Iris pigment epithelial cell (primary cell): ENCODE measurements around the gene PRDX2.

Source experiments
- DNase-seq: peaks from one replicate; pipeline ENCODE4 v3.0.0-alpha.2; 2011; ENCODE audit warnings: low read depth

The PRDX2 gene

DNA sequence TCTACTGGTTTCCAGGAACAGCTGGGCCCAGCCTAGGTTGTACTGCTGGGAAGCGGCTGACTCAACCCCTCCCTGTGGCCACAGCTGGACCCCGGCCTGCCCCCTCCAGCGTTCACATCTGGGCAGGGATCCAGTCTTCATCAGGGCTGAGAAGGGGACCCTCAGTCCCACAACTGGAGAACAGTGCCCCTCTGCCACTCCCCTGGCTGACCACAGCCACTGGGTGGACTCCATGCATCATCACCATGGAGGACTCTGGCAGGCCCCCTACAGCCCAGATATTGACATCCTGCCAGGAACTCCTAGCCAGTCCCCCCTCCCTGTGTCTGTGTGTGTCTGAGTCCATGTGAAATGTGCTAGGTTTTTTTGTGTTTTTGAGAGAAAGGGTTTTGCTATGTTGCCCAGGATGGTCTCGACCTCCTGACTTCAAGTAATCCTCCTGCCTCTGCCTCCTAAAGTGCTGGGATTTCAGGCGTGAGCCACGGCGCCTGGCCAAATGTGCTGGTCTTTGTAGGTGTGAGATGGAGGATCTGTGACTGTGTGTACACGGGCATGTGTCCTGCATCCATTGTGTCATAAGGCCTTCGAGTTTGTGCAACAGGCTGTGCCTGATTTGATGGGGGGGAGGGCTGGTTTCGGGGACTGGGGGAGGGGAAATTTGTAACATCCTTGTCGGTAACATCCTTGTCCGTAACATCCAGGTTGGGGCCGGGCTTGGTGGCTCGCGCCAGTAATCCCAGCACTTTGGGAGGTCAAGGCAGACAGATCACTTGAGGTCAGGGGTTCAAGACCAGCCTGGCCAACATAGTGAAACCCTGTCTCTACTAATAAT is 22.2 kb downstream of the PRDX2 start:
- peak; percentile 65 for DNase-seq

DNA sequence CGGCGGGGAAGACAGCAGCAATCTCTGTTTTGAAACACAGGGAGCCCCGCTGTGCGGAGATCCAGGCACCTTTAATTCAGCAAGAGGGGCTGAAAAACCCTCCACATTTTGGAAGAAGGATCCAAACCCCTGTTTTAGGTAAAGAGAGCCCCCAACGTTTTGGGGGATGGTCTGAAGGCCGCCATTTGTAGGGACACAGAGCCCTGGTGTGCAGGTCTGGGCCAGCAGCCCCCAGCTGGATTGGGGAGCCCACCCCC is 22.8 kb downstream of the PRDX2 start:
- no peak for DNase-seq

DNA sequence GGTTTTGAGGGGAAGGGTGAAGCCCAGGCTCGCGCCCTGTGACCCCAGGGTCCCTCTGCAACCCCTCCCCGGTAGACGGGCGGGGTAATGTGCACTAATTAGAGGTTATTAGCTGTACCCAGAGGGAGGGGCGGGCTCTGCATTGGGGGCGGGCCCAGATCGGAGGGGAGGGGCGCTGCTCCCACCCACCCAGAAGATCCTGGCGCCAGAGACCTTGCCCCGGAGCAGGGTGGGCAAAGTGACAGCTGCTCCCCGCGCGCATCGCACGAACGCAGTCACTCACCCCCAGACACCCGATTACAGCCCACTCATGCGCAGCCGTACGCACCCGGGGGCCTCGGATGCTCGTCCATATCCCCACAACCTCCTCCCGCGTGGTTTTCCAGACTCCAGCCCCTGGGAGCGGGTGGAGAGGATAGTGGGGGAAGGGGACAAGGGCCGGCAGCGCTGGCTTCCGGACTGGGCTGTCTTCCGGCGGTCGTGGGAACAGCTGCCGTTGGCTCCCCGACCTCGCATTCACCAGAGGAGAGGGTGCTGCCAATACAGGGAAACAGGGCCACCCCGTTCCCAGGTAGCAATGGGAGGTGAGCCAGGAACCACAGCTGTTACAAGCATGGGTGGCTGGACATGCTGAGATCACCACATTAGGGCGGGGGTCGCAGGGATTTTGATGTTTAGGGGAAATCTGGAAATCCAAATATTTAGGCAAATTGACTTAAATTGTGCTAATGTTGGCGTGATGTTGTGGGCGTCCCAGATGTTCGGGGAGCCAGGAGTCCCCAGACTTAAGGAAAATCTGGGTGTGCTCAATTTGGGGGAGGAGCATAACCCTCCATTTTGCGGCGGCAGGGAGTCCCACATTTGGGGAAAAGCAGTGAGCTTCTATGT is 23.3 kb downstream of the PRDX2 start:
- DNase-seq = peak; percentile 77

DNA sequence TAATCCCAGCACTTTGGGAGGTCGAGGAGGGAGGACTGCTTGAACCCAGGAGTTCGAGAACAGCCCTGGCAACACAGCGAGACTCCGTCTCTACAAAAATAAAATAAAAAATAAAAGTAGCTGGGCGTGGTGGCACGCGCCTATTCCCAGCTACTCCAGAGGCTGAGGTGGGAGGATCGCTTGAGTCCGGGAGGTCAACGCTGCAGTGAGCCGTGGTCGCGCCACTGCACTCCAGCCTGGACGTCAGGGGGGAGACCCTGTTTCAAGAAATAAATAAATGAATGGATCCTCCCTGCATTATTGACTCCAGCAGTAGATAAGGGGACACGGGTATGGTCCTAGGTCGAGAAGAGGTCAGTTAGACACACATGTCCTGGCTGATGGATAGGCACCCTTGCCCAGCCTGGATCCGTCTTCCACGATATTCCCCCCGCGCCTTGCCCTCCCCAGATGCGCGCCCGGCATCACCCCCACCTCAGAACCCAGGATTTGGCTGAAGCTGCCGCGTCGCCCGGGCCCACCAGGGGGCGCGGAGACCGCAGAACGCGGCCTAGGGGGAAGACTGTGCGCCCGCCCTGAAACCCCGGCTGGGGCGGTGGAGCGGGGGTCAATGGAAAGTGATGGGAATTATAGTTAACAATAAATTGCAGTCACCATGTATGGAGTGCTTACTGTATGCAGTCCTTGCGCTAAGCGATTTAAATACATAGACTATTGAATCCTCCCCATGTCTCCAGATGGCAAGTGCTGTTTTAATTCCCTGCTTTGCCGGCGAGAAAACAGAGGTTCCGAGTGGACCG is 24.2 kb downstream of the PRDX2 start:
- DNase-seq = peak; percentile 76

DNA sequence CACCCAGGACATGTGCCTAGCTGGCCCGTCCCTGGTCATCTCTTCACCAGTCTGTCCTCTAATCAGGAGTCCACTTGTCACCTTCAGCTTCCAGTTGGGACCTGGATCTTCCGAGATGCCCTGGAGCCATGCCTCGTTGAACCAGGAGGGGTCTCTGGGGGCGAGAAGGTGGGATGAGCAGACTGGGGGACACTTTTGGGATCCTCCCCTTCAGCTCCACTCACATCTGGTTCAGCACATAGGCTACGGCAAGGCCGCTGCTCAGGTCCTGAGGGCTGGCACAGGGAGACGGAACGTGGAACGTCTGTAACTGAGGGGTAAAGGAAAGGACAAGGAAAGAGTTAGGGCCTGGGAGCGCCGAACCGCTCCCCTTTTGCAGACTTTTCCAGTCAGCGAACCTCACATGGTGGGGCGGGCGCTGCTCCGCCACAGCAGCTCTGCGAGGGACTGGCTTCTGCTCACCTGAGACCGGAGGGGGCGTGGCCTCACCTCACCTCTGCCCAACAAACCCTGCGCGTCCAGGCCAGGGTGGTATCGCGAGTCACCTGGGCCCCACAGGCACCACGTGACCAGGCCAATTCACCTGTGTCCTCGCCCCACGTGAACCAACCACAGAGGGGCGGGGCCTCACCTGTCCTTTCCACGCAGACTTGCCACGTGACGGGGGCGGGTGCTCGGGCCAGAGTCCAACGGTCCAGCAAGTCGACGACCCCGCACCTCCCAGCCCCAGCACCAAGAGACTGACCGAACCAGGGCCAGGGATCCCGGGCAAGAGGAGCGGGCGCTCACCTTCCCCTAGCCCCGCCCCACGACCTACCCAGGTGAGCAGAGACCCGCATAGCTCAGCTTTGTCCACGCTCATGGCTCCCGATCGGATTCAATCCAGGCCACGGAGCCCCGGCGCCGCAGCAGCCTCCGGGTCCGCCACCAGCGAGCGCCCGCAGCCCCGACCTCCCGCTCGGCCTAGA is 26.7 kb downstream of the PRDX2 start, which contains the start of gene HOOK2:
Gene HOOK2 (minus strand): TSS at position 965 of the 968 bp plus-strand sequence. CDS start 103 bp downstream, at position 862.
- DNase-seq = no peak

DNA sequence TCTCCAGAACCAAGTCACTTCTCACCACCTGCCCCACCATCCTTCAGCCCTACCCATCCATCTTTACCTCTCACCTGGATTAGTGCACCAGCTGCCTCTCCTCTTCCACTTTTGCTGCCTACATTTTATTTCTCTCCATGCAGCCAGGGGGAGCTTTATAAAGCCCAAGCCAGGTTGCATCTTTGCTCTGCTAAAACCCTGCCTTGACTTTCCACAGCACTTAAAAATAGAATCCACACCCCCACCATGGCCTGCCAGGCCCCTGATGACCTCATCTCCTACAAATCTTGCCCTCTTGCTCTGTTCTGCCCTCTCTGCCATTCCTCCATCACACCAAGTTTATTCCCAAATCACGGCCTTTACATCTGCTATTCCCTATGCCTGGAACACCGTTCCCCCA is 28.0 kb downstream of the PRDX2 start:
- DNase-seq = no peak

DNA sequence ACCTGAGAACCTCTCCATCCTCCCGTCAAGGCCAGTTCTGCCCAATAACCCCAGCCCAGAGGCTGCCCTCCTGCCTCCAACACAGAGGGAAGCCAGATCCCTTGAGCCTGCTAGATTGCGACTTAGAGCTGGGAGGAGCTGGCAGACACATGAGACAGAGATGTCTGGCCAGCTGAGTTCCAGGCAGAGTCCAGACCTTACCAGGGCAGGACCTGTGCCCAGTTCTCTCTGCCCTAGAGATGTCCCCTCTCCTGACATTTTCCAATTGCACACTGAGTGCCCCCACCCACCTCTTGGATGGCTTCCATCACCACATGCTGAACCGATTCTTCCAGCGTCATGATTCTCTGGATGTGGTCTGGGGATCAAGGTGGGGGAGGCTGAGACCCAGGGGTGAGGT is 29.3 kb downstream of the PRDX2 start:
- no peak for DNase-seq

DNA sequence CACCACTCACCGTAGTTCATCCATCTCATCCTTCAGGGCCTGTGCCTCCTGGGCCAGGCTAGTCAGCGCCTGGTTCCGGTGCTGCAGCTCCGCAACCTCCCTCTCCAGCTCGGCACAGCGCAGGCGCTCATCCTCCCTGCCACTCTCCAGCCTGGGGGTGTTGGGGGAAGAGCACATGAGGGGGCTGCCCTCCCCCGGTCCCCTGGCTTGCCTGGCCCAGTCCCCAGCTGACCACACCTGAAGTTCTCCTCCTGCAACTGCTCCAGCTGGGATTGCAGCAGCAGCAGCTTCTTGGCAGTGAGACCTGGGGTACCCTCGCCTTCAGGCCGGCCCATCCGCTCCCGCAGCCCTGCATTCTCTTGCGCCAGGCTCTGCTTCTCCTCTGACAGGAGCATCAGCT is 30.7 kb downstream of the PRDX2 start:
- no peak for DNase-seq

DNA sequence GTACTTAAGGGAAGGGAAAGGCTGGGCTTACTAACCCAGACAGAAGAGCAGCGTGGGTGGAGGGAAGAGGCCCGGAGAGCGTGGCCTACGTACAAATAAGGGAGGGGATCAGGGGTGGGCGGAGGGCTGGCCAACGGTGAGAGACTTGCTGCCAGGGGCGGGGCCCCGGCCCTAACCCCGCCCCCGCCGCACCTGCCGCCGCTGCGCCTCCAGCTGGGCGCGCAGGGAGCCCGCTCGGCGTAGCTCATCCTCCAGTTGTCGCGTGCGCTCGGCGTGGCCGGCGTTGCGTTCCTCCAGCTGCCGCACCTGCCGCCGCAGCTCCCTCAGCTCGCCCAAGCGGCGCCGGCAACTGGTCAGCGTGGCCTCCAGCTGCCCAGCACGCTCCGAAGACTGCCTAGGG is 31.9 kb downstream of the PRDX2 start:
- DNase-seq = no peak

DNA sequence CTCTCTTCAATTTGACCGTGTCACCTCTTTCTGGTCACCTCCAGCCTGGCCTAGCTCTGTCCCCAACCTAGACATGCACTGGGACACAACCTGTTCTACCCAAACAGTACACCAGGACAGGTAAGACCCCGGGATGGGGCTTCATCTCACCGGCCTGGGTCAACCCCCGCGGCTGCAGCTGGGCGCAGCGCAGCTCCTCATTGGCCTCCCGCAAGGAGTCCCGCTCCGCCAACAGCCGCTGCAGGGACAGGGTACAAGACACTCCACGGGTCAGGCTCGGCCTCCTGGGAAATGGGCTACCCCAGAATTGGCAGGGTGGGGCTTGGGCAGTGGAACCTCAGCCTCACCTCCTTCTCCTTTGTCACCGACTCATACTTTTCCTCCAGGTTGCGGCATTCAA is 33.9 kb downstream of the PRDX2 start:
- DNase-seq = no peak

DNA sequence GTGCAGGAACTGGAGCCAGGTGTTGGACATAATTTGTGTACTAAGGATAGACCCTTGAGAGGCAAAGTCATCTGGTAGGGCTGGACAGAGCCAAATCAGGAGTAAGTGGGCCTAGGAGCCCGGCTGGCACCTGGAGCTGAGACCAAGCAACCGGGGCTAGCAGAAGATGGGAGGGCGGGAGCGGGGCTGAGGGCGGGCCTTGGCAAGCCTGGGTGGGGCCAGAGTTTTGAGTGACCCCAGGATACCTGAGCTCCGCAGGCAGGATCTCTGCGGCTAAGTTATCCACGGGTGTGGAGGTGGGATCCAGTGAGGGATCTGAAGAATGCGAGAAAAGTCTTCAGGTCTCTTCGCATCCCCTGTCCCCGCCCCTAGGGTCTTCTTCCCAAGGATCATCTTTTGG is 34.5 kb downstream of the PRDX2 start:
- no peak for DNase-seq

DNA sequence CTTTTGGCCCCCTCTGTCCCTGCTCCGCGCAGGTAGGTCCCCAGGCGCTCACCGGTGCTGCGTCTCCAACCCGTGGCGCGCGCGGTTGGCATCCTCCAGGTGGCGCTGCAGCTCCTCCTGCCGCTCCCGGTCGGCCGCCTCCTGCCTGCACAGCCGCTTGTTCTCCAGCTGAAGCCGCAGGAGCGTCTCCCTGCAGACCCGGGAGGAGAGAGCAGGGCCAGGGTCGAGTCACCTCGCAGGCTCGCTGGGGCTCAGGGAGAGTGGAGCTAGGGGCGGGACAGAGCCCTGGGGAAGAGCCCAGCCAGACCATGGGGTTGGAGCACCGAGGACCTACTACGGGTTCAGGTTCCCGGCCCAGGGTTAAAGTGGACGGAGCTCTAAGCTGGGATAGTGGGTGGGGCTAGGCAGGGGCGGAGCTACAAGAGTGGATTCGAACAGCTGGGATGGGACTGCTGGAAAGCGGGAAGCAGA is 35.5 kb downstream of the PRDX2 start:
- DNase-seq = peak; percentile 83

DNA sequence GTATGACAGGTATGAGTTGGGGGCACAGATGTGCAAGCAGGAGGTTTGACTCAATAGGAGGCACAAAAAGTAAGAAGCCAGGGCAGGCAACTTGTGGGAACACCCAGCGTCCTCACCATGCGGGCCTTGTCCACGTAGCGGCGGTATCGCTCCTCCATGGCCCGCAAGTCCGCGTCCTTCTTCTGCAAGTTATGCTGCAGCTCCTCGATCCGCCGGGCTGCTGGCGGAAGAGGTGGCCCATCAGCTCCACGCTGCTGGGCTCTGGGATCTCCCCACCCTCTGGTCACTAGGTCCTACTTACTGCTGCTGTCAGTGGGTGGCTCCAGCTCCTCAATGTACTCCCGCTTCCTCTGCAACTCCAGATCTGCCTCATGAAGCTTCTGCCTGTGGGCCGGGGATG is 36.9 kb downstream of the PRDX2 start:
- DNase-seq = no peak

DNA sequence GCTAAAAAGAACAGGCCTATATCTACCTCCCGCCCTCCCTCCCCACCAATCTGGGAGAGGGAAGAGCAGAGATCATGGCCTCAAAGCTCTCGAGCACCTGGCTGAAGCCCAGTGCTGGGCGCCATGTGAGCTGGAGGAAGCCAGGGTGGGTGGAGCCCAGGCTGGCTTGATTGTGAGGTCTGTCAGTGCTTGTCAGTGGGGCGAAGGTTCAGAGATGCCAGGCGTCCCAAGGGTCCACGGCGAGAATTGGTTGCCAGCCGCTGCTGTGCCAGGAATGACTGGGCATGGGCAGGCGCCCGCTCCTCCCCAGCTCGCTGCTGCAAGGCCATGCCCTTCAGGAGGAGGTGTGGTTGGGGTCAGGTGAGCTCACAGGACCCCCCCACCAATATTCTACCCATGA is 38.5 kb downstream of the PRDX2 start:
- DNase-seq = no peak

DNA sequence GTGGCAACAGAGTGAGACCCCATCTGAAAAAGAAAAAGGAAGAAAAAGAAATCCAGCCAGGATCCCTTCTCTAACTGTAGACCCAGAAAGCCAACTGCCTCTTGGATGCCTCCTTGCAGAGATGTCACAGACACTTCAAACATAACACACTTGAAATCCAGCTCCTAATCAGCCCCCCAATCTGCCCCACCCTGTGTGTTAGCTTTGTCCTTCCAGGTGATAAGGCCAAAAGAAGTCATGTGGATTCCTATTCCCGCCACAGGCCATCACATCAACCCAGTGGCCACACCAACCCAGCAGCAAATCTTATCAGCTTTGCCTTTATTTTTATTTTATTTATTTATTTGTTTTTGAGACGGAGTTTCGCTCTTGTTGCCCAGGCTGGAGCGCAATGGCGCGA is 41.9 kb downstream of the PRDX2 start:
- no peak for DNase-seq

DNA sequence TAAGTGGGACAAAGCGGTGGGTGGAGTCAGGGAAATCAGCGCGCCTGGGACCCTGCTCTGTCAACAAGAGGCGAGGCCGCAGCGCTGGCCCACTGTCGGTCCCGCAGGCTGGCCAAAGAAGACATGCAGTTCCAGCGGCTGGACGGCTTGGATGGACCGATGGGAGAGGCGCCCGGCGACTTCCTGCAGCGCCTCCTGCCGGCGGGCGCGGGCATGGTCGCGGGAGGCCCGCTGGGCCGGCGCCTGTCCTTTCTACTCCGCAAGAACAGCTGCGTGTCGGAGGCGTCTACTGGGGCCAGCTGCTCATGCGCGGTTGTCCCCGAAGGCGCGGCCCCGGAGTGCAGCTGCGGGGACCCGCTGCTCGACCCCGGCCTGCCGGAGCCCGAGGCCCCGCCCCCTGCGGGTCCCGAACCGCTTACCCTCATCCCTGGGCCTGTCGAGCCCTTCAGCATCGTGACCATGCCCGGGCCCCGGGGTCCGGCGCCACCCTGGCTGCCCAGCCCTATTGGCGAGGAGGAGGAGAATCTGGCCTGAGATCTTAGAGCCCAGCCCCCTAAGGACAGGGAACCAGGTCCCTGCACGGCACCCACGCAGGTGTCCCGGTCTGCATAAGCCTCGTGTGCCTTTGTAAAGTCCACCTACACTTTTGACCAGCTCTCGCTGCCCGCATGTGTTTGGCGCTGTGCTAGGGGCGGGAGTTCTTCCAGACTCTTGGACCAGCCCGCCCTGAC is 43.9 kb downstream of the PRDX2 start:
- DNase-seq = peak; percentile 77

DNA sequence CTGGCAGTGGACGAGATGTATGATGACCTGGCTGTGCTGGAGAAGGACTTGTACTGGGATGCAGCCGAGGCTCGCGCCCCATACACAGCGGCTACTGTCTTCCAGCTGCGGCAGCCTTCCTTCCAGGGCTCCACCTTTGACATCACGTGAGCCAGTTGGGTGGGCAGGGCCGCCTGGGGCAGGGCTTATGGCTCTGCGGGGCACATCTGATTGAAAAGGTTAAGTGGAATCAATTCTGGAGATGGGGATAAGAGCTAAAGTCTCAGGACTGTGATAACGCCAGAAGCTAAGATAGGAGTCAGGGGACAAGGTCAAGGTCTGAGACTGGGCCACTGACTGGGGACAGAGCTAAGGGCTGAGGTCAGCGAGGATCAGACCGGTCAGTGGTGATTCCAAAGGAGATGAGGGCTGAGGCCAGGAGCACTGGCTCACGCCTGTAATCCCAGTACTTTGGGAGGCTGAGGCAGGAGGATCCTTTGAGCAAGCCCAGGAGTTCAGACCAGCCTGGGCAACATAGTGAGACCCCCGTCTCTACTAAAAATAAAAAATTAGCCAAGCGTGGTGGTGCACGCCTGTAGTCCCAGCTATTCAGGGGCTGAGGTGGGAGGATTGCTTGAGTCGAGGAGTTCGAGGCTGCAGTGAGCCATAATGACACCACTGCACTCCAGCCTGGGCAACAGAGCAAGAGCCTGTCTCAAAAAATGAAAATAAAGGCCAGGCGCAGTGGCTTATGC is 45.3 kb downstream of the PRDX2 start:
- no peak for DNase-seq

DNA sequence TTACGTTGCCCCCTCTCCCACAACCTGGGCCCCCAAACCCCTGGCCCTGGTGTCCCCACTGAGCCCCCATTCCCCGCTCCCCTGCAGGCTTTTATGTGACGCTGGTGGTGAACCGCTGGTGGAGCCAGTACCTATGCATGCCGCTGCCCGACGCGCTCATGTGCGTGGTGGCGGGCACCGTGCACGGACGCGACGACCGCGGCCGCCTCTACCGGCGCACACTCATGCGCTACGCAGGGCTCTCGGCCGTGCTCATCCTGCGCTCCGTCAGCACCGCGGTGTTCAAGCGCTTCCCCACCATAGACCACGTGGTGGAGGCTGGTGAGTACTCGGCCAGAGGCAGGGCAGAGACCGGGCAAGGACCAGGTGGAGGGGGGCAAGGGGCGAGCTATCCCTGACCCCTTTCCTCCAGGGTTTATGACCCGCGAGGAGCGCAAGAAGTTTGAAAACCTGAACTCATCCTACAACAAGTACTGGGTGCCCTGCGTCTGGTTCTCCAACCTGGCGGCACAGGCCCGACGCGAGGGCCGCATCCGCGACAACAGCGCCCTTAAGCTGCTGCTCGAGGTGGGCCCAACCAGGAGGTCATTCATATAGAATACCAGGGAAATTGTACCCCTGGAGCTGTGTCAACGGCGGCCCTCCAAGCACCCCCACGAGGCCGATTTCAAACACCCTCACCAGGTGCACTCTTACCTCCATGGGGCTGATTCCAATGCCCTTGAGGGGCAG is 47.0 kb downstream of the PRDX2 start:
- DNase-seq = no peak
